Smooth muscle cell (in vitro differentiated cells): ENCODE data around the gene SF3A2. TPM values are rescaled to one million over a fixed set of nuclear protein-coding genes. Genes with fewer than 3 reads are reported as not detected.

Experiments
- DNase-seq: peaks from one replicate; lab custom pipeline; 2025; ENCODE audit not compliant: unreplicated experiment; lab: John Stamatoyannopoulos, UW
- H2AFZ ChIP-seq: fragments of 200-600 bp; sonication (generic); 2 replicates; pipeline ENCODE4 v1.6.0; 2016; ENCODE audit warnings: antibody characterized with exemption, low read depth, mild to moderate bottlenecking
- H3F3A ChIP-seq: fragments of 200-600 bp; sonication (generic); 2 replicates; pipeline ENCODE4 v1.6.0; 2017; ENCODE audit warnings: antibody characterized with exemption, low read depth
- H3K27ac ChIP-seq: fragments of 200-600 bp; sonication (generic); 2 replicates; pipeline ENCODE4 v1.5.1; 2016; ENCODE audit warnings: low read depth, mild to moderate bottlenecking
- H3K27me3 ChIP-seq: fragments of 200-600 bp; sonication (generic); 2 replicates; pipeline ENCODE4 v1.6.1; 2016; ENCODE audit warnings: low read depth, mild to moderate bottlenecking
- H3K36me3 ChIP-seq: fragments of 200-600 bp; sonication (generic); 2 replicates; pipeline ENCODE4 v1.5.1; 2016; ENCODE audit warnings: low read depth
- H3K4me1 ChIP-seq: fragments of 200-600 bp; sonication (generic); 2 replicates; pipeline ENCODE4 v1.5.1; 2016; ENCODE audit warnings: low read depth
- H3K4me2 ChIP-seq: fragments of 200-600 bp; sonication (generic); 2 replicates; pipeline ENCODE4 v1.6.0; 2016; ENCODE audit warnings: mild to moderate bottlenecking
- H3K4me3 ChIP-seq: fragments of 200-600 bp; sonication (generic); 2 replicates; pipeline ENCODE4 v1.5.1; 2016; ENCODE audit warnings: mild to moderate bottlenecking
- H3K79me2 ChIP-seq: fragments of 200-600 bp; sonication (generic); 2 replicates; pipeline ENCODE4 v1.6.0; 2016; ENCODE audit warnings: low read depth, mild to moderate bottlenecking
- H3K9ac ChIP-seq: fragments of 200-600 bp; sonication (generic); 2 replicates; pipeline ENCODE4 v1.6.0; 2016; ENCODE audit warnings: low read depth
- H3K9me3 ChIP-seq: fragments of 200-600 bp; sonication (generic); replicated peaks from 2 replicates; pipeline ENCODE4 v1.5.1; 2016; ENCODE audit warnings: low read depth
- H4K20me1 ChIP-seq: fragments of 200-600 bp; sonication (generic); 2 replicates; pipeline ENCODE4 v1.6.0; 2016; ENCODE audit warnings: low read depth
- WGBS: methylation state at CpG from one replicate; pipeline ENCODE4 v1.1.7; 2016; ENCODE audit warnings: low lambda C conversion rate; 5-methylcytosine and 5-hydroxymethylcytosine counted together
- polyA plus RNA-seq: library from polyadenylated mRNA; unstranded; fragments of >200 nt; fragmentation: Nextera tagmentation; extraction: Ambion mirVana; gene quantifications from 2 replicates; pipeline ENCODE4 v1.2.1, GENCODE V29; 2016
- total RNA-seq: library from RNA; depleted of rRNA; stranded (reverse); fragments of >200 nt; gene quantifications from 2 replicates; pipeline ENCODE4 v1.2.3, GENCODE V29; 2014
- TF ChIP-seq, protein P1 (sequence below): fragments of 200-600 bp; sonication (generic); IDR thresholded peaks from 2 replicates; pipeline ENCODE4 v1.5.1; 2017; ENCODE audit warnings: borderline replicate concordance, mild to moderate bottlenecking, antibody characterized with exemption; ENCODE audit not compliant: insufficient read depth, poor library complexity, severe bottlenecking

Gene SF3A2
- total and polyA plus RNA-seq, 2 experiments from 2014 or later, result 28.5 to 63.0 TPM

DNA sequence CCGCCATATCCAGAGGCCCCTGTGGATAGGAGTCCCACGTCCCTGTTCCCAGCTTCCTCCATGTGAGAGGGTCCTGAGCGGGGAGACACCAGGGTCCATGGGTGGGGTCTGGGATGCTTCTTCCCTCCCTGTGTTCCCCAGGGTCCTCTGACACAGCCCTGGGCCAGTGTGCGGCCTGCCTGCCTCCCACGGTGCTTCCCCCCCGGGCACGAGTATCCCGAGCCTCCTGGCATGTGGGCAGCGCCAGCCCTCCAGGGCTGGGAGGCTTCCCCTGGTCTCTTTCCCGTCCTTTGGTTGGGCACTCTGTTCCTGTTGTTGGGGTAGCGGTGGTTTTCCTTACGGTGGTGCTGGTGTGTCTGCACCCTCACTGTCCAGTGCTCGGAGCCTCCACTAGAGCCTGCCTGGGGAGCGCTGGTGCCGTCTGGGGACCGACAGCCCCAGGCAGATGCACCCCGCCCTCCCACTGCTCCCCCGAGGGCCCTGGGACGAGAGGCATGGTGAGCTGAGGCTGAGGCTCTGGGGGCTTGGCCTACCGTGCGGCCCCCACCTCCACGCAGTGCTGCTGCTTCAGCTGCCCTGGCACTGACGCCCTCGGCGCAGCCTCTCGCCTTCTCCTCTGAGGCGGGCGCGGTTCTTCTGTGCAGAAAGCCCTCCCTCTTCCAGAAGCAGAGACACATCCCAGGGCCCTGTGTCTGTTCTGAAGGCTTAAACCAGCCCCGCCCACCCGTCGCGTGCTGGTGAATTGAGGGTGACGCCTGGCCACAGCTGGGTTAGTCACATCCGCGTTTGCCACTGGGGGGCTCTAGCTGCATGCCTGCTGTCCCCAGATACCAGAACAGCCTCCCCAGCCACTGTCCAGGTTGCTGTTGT lies 28.4 kb upstream of the SF3A2 start:
- WGBS, result 58% methylated on average over 31 of the region's 36 CpGs
- H3K9me3 ChIP-seq, result no peaks in the 10 kb centered on the region
- no peak overlapping the region for H2AFZ ChIP-seq
- peaks cover 5% of the 10 kb centered on the region for H3K36me3 ChIP-seq
- H3K4me3 ChIP-seq, result no peak overlapping the region
- peaks cover 14% of the 10 kb centered on the region for H4K20me1 ChIP-seq
- H3K79me2 ChIP-seq, result no peaks in the 10 kb centered on the region
- no peaks in the 10 kb centered on the region for H3K27me3 ChIP-seq
- peaks cover 6% of the 10 kb centered on the region for H3K4me1 ChIP-seq
- TF ChIP-seq, protein P1, sequence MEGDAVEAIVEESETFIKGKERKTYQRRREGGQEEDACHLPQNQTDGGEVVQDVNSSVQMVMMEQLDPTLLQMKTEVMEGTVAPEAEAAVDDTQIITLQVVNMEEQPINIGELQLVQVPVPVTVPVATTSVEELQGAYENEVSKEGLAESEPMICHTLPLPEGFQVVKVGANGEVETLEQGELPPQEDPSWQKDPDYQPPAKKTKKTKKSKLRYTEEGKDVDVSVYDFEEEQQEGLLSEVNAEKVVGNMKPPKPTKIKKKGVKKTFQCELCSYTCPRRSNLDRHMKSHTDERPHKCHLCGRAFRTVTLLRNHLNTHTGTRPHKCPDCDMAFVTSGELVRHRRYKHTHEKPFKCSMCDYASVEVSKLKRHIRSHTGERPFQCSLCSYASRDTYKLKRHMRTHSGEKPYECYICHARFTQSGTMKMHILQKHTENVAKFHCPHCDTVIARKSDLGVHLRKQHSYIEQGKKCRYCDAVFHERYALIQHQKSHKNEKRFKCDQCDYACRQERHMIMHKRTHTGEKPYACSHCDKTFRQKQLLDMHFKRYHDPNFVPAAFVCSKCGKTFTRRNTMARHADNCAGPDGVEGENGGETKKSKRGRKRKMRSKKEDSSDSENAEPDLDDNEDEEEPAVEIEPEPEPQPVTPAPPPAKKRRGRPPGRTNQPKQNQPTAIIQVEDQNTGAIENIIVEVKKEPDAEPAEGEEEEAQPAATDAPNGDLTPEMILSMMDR, result peak; percentile 17
- H3K4me2 ChIP-seq, result peak overlapping the region; percentile 74
- H3F3A ChIP-seq, result no peaks in the 10 kb centered on the region
- DNase-seq, result peak; percentile 58
- H3K27ac ChIP-seq, result peak overlapping the region; percentile 3
- no peak overlapping the region for H3K9ac ChIP-seq

DNA sequence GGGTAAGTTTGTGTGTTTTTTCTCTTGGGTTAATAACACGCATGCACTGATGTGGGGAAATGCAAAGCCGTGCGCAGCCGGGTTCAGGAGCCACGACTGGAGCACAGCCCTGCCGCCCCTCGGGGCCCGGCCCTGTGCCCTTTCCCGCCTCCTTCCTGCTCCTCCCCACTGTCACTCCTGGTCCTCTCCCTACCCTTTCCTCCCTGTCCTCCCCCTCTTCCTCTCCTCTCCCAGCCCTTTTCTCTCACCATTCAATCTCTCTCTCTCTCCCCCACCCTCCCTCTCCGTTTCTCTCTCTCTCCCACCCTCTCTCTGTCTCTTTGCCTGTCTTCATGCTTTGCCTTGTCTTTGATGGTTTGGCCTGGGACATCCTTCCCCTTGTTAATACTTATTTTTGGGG lies 27.6 kb upstream of the SF3A2 start:
- TF ChIP-seq, protein P1, result no peak
- 91% methylated on average over 9 of the region's 10 CpGs for WGBS
- H3K4me2 ChIP-seq, result no peak overlapping the region

DNA sequence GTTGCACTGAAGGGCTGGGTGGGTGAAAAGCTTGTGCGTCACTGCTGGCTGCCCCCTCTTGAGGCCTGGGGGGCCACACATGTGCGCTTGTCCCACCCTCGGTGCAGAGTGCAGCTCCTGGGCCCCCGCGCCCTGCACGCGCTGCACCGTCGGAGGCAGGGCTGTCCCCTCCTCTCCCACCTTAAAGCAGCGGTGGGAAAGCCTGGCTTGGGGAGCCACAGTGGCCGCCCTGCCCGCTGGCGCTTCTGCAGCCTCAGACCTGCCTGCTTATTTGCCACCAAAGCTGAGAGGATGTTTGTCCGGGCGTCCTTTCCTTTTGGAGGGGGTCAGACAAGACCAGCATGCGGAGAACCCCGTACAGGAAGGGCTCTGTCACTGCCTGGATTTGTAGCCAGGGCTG lies 27.2 kb upstream of the SF3A2 start:
- H3K4me2 ChIP-seq, result no peak overlapping the region
- no peak overlapping the region for H3K4me3 ChIP-seq
- no peaks in the 10 kb centered on the region for H3F3A ChIP-seq
- peaks cover 5% of the 10 kb centered on the region for H3K36me3 ChIP-seq
- no peaks in the 10 kb centered on the region for H3K27me3 ChIP-seq
- TF ChIP-seq, protein P1, result no peak
- H3K79me2 ChIP-seq, result no peaks in the 10 kb centered on the region
- H4K20me1 ChIP-seq, result peaks cover 14% of the 10 kb centered on the region
- 98% methylated on average over 13 of the region's 17 CpGs for WGBS
- no peak overlapping the region for H3K9ac ChIP-seq
- DNase-seq, result no peak
- H3K9me3 ChIP-seq, result no peaks in the 10 kb centered on the region
- H3K27ac ChIP-seq, result no peak overlapping the region
- no peak overlapping the region for H2AFZ ChIP-seq
- peaks cover 6% of the 10 kb centered on the region for H3K4me1 ChIP-seq

More for the DNA sequence above, 27.6 kb upstream of the SF3A2 start:
- Histone ChIP-seq H3K27me3 (no peaks in the 10 kb centered on the region), H2AFZ (no peak overlapping the region), H3F3A (no peaks in the 10 kb centered on the region), H3K4me3 (no peak overlapping the region), H3K27ac (peak overlapping the region; percentile 3), H3K4me1 (peaks cover 6% of the 10 kb centered on the region), H3K9ac (no peak overlapping the region), H4K20me1 (peaks cover 14% of the 10 kb centered on the region), H3K36me3 (peaks cover 5% of the 10 kb centered on the region), H3K9me3 (no peaks in the 10 kb centered on the region), H3K79me2 (no peaks in the 10 kb centered on the region)
- no peak for DNase-seq
